ENCODE measurements around the gene DYNC1I2.

DNA sequence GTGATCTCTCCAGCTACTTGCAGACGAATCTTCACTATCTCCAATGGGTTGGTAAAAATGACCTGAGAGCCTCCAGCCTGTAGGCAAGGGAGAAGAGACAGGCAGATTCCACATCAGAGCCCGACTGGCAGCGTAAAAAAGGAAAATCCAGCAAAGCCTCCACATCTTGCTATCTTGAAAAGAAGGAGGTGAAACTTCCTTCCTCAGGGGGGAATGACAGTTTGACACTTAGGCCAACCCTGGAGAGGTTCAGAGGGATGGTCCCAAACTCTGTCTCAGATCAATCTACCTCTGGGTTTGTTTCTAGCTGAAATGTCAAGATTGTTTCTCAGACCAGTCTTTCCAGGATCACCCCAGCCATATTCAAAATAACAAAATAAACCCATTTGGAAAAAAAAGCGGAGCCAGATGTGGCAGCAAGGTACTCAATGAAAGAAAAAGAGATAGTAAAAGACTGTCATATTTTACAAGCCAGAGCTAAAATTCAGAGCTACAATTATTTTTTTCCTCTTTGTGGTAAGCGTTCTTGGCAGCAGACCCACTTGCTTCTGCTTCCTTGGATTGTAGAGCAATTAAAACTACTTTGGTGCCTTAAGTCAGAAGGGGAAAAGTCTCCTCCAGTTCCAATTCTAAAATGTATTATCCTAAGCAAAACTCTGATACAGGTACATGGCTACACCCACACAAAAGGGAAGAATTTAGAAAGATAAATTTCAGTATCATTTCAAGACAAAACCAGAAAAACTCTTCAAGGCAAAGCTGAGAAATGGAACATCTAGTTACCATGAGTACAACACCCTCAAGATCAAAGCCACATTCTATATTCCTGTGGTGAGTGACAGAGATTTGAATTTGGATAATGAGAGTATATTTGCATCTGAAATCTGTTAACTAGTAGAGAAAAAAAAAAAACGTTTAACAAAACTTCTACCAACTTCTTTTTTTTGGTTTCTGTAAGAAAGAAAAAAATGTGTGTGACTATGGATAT, 106.7 kb downstream of the DYNC1I2 start:
- TF ChIP-seq, protein P1, sequence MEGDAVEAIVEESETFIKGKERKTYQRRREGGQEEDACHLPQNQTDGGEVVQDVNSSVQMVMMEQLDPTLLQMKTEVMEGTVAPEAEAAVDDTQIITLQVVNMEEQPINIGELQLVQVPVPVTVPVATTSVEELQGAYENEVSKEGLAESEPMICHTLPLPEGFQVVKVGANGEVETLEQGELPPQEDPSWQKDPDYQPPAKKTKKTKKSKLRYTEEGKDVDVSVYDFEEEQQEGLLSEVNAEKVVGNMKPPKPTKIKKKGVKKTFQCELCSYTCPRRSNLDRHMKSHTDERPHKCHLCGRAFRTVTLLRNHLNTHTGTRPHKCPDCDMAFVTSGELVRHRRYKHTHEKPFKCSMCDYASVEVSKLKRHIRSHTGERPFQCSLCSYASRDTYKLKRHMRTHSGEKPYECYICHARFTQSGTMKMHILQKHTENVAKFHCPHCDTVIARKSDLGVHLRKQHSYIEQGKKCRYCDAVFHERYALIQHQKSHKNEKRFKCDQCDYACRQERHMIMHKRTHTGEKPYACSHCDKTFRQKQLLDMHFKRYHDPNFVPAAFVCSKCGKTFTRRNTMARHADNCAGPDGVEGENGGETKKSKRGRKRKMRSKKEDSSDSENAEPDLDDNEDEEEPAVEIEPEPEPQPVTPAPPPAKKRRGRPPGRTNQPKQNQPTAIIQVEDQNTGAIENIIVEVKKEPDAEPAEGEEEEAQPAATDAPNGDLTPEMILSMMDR (IDR thresholded peaks at IDR 0.05): no peak
- TF ChIP-seq POLR2AphosphoS5 (IDR thresholded peaks at IDR 0.05; ENCODE audit: low read depth, low read length): no peak
- TF ChIP-seq, protein P2, sequence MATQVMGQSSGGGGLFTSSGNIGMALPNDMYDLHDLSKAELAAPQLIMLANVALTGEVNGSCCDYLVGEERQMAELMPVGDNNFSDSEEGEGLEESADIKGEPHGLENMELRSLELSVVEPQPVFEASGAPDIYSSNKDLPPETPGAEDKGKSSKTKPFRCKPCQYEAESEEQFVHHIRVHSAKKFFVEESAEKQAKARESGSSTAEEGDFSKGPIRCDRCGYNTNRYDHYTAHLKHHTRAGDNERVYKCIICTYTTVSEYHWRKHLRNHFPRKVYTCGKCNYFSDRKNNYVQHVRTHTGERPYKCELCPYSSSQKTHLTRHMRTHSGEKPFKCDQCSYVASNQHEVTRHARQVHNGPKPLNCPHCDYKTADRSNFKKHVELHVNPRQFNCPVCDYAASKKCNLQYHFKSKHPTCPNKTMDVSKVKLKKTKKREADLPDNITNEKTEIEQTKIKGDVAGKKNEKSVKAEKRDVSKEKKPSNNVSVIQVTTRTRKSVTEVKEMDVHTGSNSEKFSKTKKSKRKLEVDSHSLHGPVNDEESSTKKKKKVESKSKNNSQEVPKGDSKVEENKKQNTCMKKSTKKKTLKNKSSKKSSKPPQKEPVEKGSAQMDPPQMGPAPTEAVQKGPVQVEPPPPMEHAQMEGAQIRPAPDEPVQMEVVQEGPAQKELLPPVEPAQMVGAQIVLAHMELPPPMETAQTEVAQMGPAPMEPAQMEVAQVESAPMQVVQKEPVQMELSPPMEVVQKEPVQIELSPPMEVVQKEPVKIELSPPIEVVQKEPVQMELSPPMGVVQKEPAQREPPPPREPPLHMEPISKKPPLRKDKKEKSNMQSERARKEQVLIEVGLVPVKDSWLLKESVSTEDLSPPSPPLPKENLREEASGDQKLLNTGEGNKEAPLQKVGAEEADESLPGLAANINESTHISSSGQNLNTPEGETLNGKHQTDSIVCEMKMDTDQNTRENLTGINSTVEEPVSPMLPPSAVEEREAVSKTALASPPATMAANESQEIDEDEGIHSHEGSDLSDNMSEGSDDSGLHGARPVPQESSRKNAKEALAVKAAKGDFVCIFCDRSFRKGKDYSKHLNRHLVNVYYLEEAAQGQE (IDR thresholded peaks at IDR 0.05; ENCODE audit: insufficient read depth in 1 of 2, low read depth in 2 of 2, low read length in 1 of 2): no peak
- TF ChIP-seq SIN3A (IDR thresholded peaks at IDR 0.05; ENCODE audit: borderline replicate concordance, insufficient read depth, low read depth, low read length): no peak
- no peak for TF ChIP-seq TCF7L2 (IDR thresholded peaks at IDR 0.05; ENCODE audit: low read depth, low read length)

Measured in Panc1 (cell line).